ENCODE data around the gene EFHD1.
A peak's percentile ranks its signal among the peaks of the same experiment; 100 is the strongest.

Gene EFHD1
- long read RNA-seq: 0 reads

GRCh38 chr2:232633413-232634205 lies at the start of gene EFHD1:
Gene EFHD1 (plus strand): TSS chr2:232633604. CDS start chr2:232633705, 101 bp downstream.
- TF ChIP-seq POLR2AphosphoS5 (IDR thresholded peaks at IDR 0.05; ENCODE audit: low read depth) (no peak), SPI1 (IDR thresholded peaks at IDR 0.05; ENCODE audit: borderline replicate concordance, low read depth) (no peak), CTCF (IDR thresholded peaks at IDR 0.05; ENCODE audit: insufficient read depth, low read length) (no peak), GABPA (IDR thresholded peaks at IDR 0.05; ENCODE audit: low read depth) (no peak), REST (IDR thresholded peaks at IDR 0.05; ENCODE audit: insufficient replicate concordance, low read depth) (no peak)
- Histone ChIP-seq H3K4me3 (replicated peaks; ENCODE audit: insufficient read depth, low read length) (peak within 1 kb of the TSS; percentile 40), H3K27me3 (ENCODE audit: insufficient read depth, poor library complexity, severe bottlenecking) (peaks cover 46% of the 10 kb centered on the region), H3K27ac (replicated peaks) (no peak within 1 kb of the TSS)
- DNase-seq (ENCODE audit: low read depth in 1 of 2, low spot score in 1 of 2): peak; percentile 24 to 50

GRCh38 chr2:232584238-232584637 lies 49.2 kb upstream of the EFHD1 start:
- Histone ChIP-seq H3K27me3 (ENCODE audit: insufficient read depth, poor library complexity, severe bottlenecking) (no peaks in the 10 kb centered on the region), H3K27ac (replicated peaks) (no peak overlapping the region), H3K4me3 (replicated peaks; ENCODE audit: insufficient read depth, low read length) (no peak overlapping the region)
- no peak for DNase-seq (ENCODE audit: low read depth in 1 of 2, low spot score in 1 of 2)
- TF ChIP-seq POLR2AphosphoS5 (IDR thresholded peaks at IDR 0.05; ENCODE audit: low read depth) (no peak), CTCF (IDR thresholded peaks at IDR 0.05; ENCODE audit: insufficient read depth, low read length) (no peak), SPI1 (IDR thresholded peaks at IDR 0.05; ENCODE audit: borderline replicate concordance, low read depth) (no peak), GABPA (IDR thresholded peaks at IDR 0.05; ENCODE audit: low read depth) (no peak), REST (IDR thresholded peaks at IDR 0.05; ENCODE audit: insufficient replicate concordance, low read depth) (no peak)

GRCh38 chr2:232586943-232587505 lies 46.4 kb upstream of the EFHD1 start:
- no peak overlapping the region for H3K27ac ChIP-seq (replicated peaks)
- H3K4me3 ChIP-seq (replicated peaks; ENCODE audit: insufficient read depth, low read length): no peak overlapping the region
- no peak for DNase-seq (ENCODE audit: low read depth in 1 of 2, low spot score in 1 of 2)
- no peaks in the 10 kb centered on the region for H3K27me3 ChIP-seq (ENCODE audit: insufficient read depth, poor library complexity, severe bottlenecking)
- TF ChIP-seq GABPA (IDR thresholded peaks at IDR 0.05; ENCODE audit: low read depth) (no peak), SPI1 (IDR thresholded peaks at IDR 0.05; ENCODE audit: borderline replicate concordance, low read depth) (peak; percentile 31; the same call in 1 of the 2 replicates), POLR2AphosphoS5 (IDR thresholded peaks at IDR 0.05; ENCODE audit: low read depth) (no peak)

- no peak for DNase-seq (ENCODE audit: low read depth in 1 of 2, low spot score in 1 of 2)
- no peak overlapping the region for H3K27ac ChIP-seq (replicated peaks)
- H3K4me3 ChIP-seq (replicated peaks; ENCODE audit: insufficient read depth, low read length): no peak overlapping the region
- TF ChIP-seq CTCF (IDR thresholded peaks at IDR 0.05; ENCODE audit: insufficient read depth, low read length): no peak
- no peak for TF ChIP-seq POLR2AphosphoS5 (IDR thresholded peaks at IDR 0.05; ENCODE audit: low read depth)
- TF ChIP-seq REST (IDR thresholded peaks at IDR 0.05; ENCODE audit: insufficient replicate concordance, low read depth): no peak
- no peak for TF ChIP-seq SPI1 (IDR thresholded peaks at IDR 0.05; ENCODE audit: borderline replicate concordance, low read depth)
- no peak for TF ChIP-seq GABPA (IDR thresholded peaks at IDR 0.05; ENCODE audit: low read depth)
- no peaks in the 10 kb centered on the region for H3K27me3 ChIP-seq (ENCODE audit: insufficient read depth, poor library complexity, severe bottlenecking)
Observed at GRCh38 chr2:232587512-232587911, 45.9 kb upstream of the EFHD1 start.
